ENCODE results near the gene EEF1B2.

Gene EEF1B2

DNA sequence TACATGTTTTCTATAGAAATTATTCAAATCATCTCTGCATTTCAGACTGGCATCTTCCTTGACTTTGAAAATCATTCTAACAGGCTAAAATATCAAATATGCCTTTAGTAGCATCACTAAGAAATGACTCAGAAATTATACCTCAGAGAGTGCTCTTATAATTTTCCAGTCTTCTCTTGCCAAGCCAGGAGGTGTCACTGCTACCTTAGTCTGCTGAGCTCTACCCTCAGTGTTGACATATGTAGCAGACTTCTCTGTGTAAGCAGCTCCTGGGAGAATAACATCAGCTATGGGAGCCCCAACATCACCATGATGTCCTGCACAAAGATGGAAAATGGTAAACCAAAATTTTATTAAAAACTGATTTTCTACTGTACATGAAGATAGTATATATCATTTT lies 32.0 kb upstream of the EEF1B2 start:
- H3K4me3 ChIP-seq (ENCODE audit: low read depth, low read length), result no peak overlapping the region
- TF ChIP-seq, protein P1, sequence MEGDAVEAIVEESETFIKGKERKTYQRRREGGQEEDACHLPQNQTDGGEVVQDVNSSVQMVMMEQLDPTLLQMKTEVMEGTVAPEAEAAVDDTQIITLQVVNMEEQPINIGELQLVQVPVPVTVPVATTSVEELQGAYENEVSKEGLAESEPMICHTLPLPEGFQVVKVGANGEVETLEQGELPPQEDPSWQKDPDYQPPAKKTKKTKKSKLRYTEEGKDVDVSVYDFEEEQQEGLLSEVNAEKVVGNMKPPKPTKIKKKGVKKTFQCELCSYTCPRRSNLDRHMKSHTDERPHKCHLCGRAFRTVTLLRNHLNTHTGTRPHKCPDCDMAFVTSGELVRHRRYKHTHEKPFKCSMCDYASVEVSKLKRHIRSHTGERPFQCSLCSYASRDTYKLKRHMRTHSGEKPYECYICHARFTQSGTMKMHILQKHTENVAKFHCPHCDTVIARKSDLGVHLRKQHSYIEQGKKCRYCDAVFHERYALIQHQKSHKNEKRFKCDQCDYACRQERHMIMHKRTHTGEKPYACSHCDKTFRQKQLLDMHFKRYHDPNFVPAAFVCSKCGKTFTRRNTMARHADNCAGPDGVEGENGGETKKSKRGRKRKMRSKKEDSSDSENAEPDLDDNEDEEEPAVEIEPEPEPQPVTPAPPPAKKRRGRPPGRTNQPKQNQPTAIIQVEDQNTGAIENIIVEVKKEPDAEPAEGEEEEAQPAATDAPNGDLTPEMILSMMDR (IDR thresholded peaks at IDR 0.05; ENCODE audit: borderline replicate concordance, insufficient read depth, low read depth, low read length), result no peak

DNA sequence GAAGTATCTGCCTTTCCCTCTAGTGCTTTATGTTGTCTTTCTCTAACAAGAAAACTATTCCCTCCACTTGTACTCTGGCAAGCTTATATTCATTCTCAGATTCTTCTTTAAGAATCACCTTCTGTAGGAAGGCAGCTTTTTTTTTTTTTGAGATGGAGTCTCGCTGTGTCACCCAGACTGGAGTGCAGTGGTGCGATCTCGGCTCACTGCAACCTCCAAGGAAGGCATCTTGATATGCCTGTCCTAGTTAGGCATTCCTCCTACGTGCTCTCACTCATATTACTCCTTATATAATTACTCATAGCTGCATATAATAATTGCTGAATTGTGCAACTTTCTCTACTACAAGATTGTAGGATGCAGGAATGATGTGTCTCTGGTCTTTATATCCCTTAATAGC lies 16.2 kb upstream of the EEF1B2 start:
- TF ChIP-seq, protein P1 (IDR thresholded peaks at IDR 0.05; ENCODE audit: borderline replicate concordance, insufficient read depth, low read depth, low read length), result no peak
- H3K4me3 ChIP-seq (ENCODE audit: low read depth, low read length), result no peak overlapping the region

DNA sequence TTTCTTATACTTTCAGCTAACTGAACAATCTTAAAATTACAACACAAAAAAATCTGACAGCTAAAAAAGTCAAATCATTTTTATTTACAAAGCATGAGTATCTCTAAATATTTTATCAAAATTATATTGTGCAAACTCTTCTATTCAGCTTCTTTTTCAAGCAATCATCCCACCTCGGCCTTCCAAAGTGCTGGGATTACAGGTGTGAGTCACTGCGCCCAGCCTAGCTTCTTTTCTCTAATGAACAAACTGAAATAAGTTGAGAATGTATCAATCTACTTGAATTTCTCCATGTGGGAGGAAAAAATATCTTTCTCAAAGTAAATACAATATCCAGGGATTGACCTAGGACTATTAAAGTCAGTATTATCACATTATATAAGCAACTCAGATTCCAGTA lies 15.3 kb upstream of the EEF1B2 start:
- TF ChIP-seq, protein P1 (IDR thresholded peaks at IDR 0.05; ENCODE audit: borderline replicate concordance, insufficient read depth, low read depth, low read length), result no peak
- H3K4me3 ChIP-seq (ENCODE audit: low read depth, low read length), result no peak overlapping the region

DNA sequence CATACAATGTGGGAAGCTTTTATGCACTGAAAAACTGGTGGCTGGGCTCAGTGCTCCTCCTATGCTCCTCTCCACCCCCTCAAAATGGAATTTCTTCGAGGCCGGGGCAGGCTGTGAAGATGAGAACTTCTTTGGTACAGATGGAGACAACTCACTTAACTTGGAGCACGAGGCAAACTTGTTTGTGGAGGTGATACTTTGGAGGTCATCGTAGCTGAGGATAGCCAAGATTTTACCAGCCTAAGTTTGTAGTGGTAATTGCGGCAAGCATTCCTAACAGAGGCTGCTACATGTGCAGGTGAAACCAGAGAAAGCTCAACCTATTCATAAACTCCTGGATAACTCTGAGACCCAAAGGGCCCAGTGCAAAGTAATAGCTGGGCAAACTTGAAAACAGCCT lies 14.0 kb upstream of the EEF1B2 start:
- H3K4me3 ChIP-seq (ENCODE audit: low read depth, low read length), result no peak overlapping the region
- TF ChIP-seq, protein P1 (IDR thresholded peaks at IDR 0.05; ENCODE audit: borderline replicate concordance, insufficient read depth, low read depth, low read length), result no peak

- TF ChIP-seq, protein P1 (IDR thresholded peaks at IDR 0.05; ENCODE audit: borderline replicate concordance, insufficient read depth, low read depth, low read length), result no peak
- H3K4me3 ChIP-seq (ENCODE audit: low read depth, low read length), result no peak overlapping the region
Observed at GRCh38 chr2:206149330-206149729, 10.4 kb upstream of the EEF1B2 start.

GRCh38 chr2:206150168-206150567 lies 9.5 kb upstream of the EEF1B2 start:
- H3K4me3 ChIP-seq (ENCODE audit: low read depth, low read length), result no peak overlapping the region
- TF ChIP-seq, protein P1 (IDR thresholded peaks at IDR 0.05; ENCODE audit: borderline replicate concordance, insufficient read depth, low read depth, low read length), result no peak

GRCh38 chr2:206150631-206151030 lies 9.1 kb upstream of the EEF1B2 start:
- H3K4me3 ChIP-seq (ENCODE audit: low read depth, low read length), result no peak overlapping the region

More at GRCh38 chr2:206150631-206151030, 9.1 kb upstream of the EEF1B2 start:
- TF ChIP-seq, protein P1 (IDR thresholded peaks at IDR 0.05; ENCODE audit: borderline replicate concordance, insufficient read depth, low read depth, low read length), result no peak

Measured in GM12875 (cell line).